ENCODE data around the gene STAG1. TPM values are rescaled to one million over a fixed set of nuclear protein-coding genes. Genes with fewer than 3 reads are reported as not detected.
A peak's percentile ranks its signal among the peaks of the same experiment; 100 is the strongest.
"Not testable (repeated sequence)": the region's sequence is repeated elsewhere in the genome, so short reads cannot be mapped to it uniquely, and the experiment has no call there.

Gene STAG1
- total and polyA plus RNA-seq, 2 of the 13 experiments (the other 11 are each of a cell fraction or from before 2014, with no cell fraction given), result 6.2 to 25.9 TPM

GRCh38 chr3:136725468-136725867 lies 26.7 kb downstream of the STAG1 start (continued):
- TF ChIP-seq REPIN1 (CRISPR knock-in tag; IDR thresholded peaks at IDR 0.05; ENCODE audit: borderline replicate concordance, low read depth), result no peak
- TF ChIP-seq ZNF354B (CRISPR knock-in tag; IDR thresholded peaks at IDR 0.05), result no peak
- TF ChIP-seq TMF1 (CRISPR knock-in tag; IDR thresholded peaks at IDR 0.05; ENCODE audit: low read depth), result no peak
- no peak for TF ChIP-seq ZNF570 (CRISPR knock-in tag; IDR thresholded peaks at IDR 0.05; ENCODE audit: borderline replicate concordance)
- TF ChIP-seq TEF (CRISPR knock-in tag; IDR thresholded peaks at IDR 0.05), result no peak
- no peak for TF ChIP-seq ZNF563 (CRISPR knock-in tag; IDR thresholded peaks at IDR 0.05)
- no peak for TF ChIP-seq FOXM1 (CRISPR knock-in tag; IDR thresholded peaks at IDR 0.05)

- H3K9ac ChIP-seq (ENCODE audit: insufficient read depth, low read depth, low read length); ATAC-seq; DNase-seq (ENCODE audit: low spot score); POLR2A ChIA-PET; BruUV-seq (replicated peaks); H3K4me2 ChIP-seq (ENCODE audit: low read depth, low read length); intact Hi-C loops (cut with micrococcal nuclease; ENCODE audit: unreplicated experiment); H3K27ac ChIP-seq (ENCODE audit: extremely low read length, insufficient read depth, low read length); H3K36me3 ChIP-seq (replicated peaks in 1 of 2; ENCODE audit: control insufficient read depth in 1 of 2, insufficient read depth in 2 of 2, low read length in 2 of 2); FAIRE-seq; H4K20me1 ChIP-seq (ENCODE audit: insufficient read depth, low read length); in situ Hi-C loops (cut with HindIII; ENCODE audit: extremely low pct_ligation_motif_present, low pct_unique_long_range_greater_than_20kb); H3K9me3 ChIP-seq (ENCODE audit: low read length); CTCF ChIA-PET (ENCODE audit: low intra/inter-chr PET ratio, low total read pairs); H2AFZ ChIP-seq (ENCODE audit: low read length); H3K27me3 ChIP-seq (ENCODE audit: control insufficient read depth in 1 of 2, insufficient read depth in 2 of 2, low read length in 2 of 2); H3K4me3 ChIP-seq (replicated peaks in 1 of 3; ENCODE audit: insufficient read depth in 1 of 3, low read depth in 2 of 3, low read length in 3 of 3): not testable (repeated sequence)
- 97% methylated on average over 16 of the region's 27 CpGs for WGBS (ENCODE audit: low lambda C conversion rate)
- H3K4me1 ChIP-seq (ENCODE audit: insufficient read depth, low read length), result peaks cover 18% of the 10 kb centered on the region
- H3K79me2 ChIP-seq (ENCODE audit: insufficient read depth, low read length), result peaks cover 64% of the 10 kb centered on the region
Observed at GRCh38 chr3:136722916-136723315, 29.3 kb downstream of the STAG1 start.

- H3K9ac ChIP-seq (ENCODE audit: insufficient read depth, low read depth, low read length); H3K9me3 ChIP-seq (ENCODE audit: low read length); in situ Hi-C loops (cut with HindIII; ENCODE audit: extremely low pct_ligation_motif_present, low pct_unique_long_range_greater_than_20kb); intact Hi-C loops (cut with micrococcal nuclease; ENCODE audit: unreplicated experiment); H3K27me3 ChIP-seq (ENCODE audit: control insufficient read depth in 1 of 2, insufficient read depth in 2 of 2, low read length in 2 of 2); FAIRE-seq; H3K27ac ChIP-seq (ENCODE audit: extremely low read length, insufficient read depth, low read length); POLR2A ChIA-PET; H2AFZ ChIP-seq (ENCODE audit: low read length); H3K4me2 ChIP-seq (ENCODE audit: low read depth, low read length); ATAC-seq; H3K36me3 ChIP-seq (replicated peaks in 1 of 2; ENCODE audit: control insufficient read depth in 1 of 2, insufficient read depth in 2 of 2, low read length in 2 of 2); H4K20me1 ChIP-seq (ENCODE audit: insufficient read depth, low read length); DNase-seq (ENCODE audit: low spot score); H3K4me3 ChIP-seq (replicated peaks in 1 of 3; ENCODE audit: insufficient read depth in 1 of 3, low read depth in 2 of 3, low read length in 3 of 3); CTCF ChIA-PET (ENCODE audit: low intra/inter-chr PET ratio, low total read pairs); BruUV-seq (replicated peaks); TF ChIP-seq ATF7 (CRISPR knock-in tag; IDR thresholded peaks at IDR 0.05): not testable (repeated sequence)
- 99% methylated on average over 5 of the region's 5 CpGs for WGBS (ENCODE audit: low lambda C conversion rate)
- Histone ChIP-seq H3K4me1 (ENCODE audit: insufficient read depth, low read length) (peaks cover 18% of the 10 kb centered on the region), H3K79me2 (ENCODE audit: insufficient read depth, low read length) (peaks cover 63% of the 10 kb centered on the region)
- TF ChIP-seq PCBP2 (optimal IDR thresholded peaks at IDR 0.05; ENCODE audit: low read depth, low read length, poor library complexity, severe bottlenecking), result peak; percentile 32
- peak; percentile 96 for TF ChIP-seq HNRNPK (IDR thresholded peaks at IDR 0.05; ENCODE audit: low read depth, low read length, poor library complexity, severe bottlenecking)
- TF ChIP-seq ATF7 (IDR thresholded peaks at IDR 0.05), result peak; percentile 34; the same call in 1 of the 2 replicates
Observed at GRCh38 chr3:136722399-136722798, 29.8 kb downstream of the STAG1 start.

Data from HepG2 (cell line).